HCT116 (cell line): ENCODE results near the gene SFXN5.

Experiments used
- CEBPB ChIP-seq: IDR thresholded peaks from 2 replicates; pipeline ENCODE4 v1.6.1; 2012; ENCODE audit warnings: low read depth
- ELF1 ChIP-seq: IDR thresholded peaks from 2 replicates; pipeline ENCODE4 v1.6.1; 2012; ENCODE audit warnings: low read depth, borderline replicate concordance
- EZH2 ChIP-seq: fragments of 200-600 bp; sonication (generic); IDR thresholded peaks from 2 replicates; pipeline ENCODE4 v1.6.1; 2017; ENCODE audit warnings: antibody characterized with exemption, mixed run types
- EZH2phosphoT487 ChIP-seq: fragments of 200-600 bp; IDR thresholded peaks from 2 replicates; pipeline ENCODE4 v1.6.1; 2018; ENCODE audit warnings: antibody characterized with exemption, borderline replicate concordance
- POLR2A ChIP-seq: IDR thresholded peaks from 2 replicates; pipeline ENCODE4 v1.7.0; 2011; ENCODE audit warnings: borderline replicate concordance; ENCODE audit not compliant: insufficient read depth, insufficient read length; ENCODE audit errors: extremely low read depth
- POLR2AphosphoS5 ChIP-seq: IDR thresholded peaks from 2 replicates; pipeline ENCODE4 v1.6.1; 2011; ENCODE audit warnings: mild to moderate bottlenecking, low read depth, low read length, moderate library complexity
- RAD21 ChIP-seq: IDR thresholded peaks from 2 replicates; pipeline ENCODE4 v1.6.1; 2012; ENCODE audit warnings: low read depth, mild to moderate bottlenecking
- TCF7L2 ChIP-seq: IDR thresholded peaks from 2 replicates; pipeline ENCODE4 v1.7.0; 2011; ENCODE audit warnings: borderline replicate concordance, inconsistent platforms; ENCODE audit not compliant: insufficient read depth, insufficient read length; ENCODE audit errors: extremely low read depth
- YY1 ChIP-seq: IDR thresholded peaks from 2 replicates; pipeline ENCODE4 v1.6.1; 2011; ENCODE audit warnings: low read length, low read depth, moderate library complexity, mild to moderate bottlenecking; ENCODE audit not compliant: insufficient replicate concordance; ENCODE audit errors: extremely low read depth
- TF ChIP-seq, protein P1 (sequence below): IDR thresholded peaks from 2 replicates; pipeline ENCODE4 v1.6.1; 2012
- TF ChIP-seq, protein P2 (sequence below), 3 experiments: fragments of 200-600 bp in 1 of 3; sonication (generic) in 1 of 3; IDR thresholded peaks in 2 of 3; conservative IDR thresholded peaks in 1 of 3; 2 replicates each; pipeline ENCODE4 v1.5.1; 2012 to 2017; ENCODE audit warnings: low read depth in 2 of 3, low read length in 2 of 3, antibody characterized with exemption in 1 of 3, borderline replicate concordance in 1 of 3, control low read depth in 1 of 3, mild to moderate bottlenecking in 1 of 3, mixed read lengths in 1 of 3, mixed run types in 1 of 3, moderate library complexity in 1 of 3; ENCODE audit not compliant: insufficient read depth in 1 of 3
- TF ChIP-seq, protein P3 (sequence below): IDR thresholded peaks from 2 replicates; pipeline ENCODE4 v1.6.1; 2012
- TF ChIP-seq, protein P4 (sequence below): IDR thresholded peaks from 2 replicates; pipeline ENCODE4 v1.6.1; 2012; ENCODE audit warnings: low read depth

DNA sequence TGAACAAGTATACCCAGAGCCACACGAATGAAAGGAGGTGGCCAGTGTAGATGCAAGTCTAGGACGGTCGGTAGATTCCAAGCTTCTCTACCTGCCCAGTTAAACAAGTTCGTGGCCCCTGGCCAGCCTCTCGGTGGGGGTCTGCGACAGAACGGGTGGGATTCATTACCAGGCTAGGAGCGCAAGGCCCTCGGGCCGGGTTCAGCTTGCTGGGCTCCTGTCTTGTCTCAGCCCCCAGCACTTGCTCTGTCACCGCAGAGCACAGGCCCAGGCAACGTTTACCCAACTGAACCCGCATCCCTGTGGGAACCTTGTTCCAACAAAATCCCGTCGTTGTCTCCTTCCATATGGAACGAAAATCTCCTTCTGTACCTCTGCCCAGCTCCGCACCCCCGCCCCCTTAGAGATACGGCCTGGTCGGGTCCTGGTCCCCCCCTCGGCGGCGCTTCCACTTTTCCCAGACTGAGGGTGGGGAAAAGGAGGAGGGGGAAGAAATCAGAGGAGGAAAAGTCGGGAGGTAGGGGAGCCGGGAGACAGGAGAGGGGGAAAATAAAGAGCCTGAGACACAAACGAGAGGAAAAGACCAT lies 156.1 kb downstream of the SFXN5 start:
- TF ChIP-seq, protein P1, sequence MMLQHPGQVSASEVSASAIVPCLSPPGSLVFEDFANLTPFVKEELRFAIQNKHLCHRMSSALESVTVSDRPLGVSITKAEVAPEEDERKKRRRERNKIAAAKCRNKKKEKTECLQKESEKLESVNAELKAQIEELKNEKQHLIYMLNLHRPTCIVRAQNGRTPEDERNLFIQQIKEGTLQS: no peak
- TF ChIP-seq, protein P2, sequence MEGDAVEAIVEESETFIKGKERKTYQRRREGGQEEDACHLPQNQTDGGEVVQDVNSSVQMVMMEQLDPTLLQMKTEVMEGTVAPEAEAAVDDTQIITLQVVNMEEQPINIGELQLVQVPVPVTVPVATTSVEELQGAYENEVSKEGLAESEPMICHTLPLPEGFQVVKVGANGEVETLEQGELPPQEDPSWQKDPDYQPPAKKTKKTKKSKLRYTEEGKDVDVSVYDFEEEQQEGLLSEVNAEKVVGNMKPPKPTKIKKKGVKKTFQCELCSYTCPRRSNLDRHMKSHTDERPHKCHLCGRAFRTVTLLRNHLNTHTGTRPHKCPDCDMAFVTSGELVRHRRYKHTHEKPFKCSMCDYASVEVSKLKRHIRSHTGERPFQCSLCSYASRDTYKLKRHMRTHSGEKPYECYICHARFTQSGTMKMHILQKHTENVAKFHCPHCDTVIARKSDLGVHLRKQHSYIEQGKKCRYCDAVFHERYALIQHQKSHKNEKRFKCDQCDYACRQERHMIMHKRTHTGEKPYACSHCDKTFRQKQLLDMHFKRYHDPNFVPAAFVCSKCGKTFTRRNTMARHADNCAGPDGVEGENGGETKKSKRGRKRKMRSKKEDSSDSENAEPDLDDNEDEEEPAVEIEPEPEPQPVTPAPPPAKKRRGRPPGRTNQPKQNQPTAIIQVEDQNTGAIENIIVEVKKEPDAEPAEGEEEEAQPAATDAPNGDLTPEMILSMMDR (IDR thresholded peaks at IDR 0.05 in 2 of 3, conservative IDR thresholded peaks at IDR 0.05 in 1 of 3; ENCODE audit: borderline replicate concordance in 1 of 3, insufficient read depth in 1 of 3, low read depth in 2 of 3, low read length in 2 of 3): no peak
- no peak for TF ChIP-seq EZH2phosphoT487
- no peak for TF ChIP-seq POLR2AphosphoS5
- no peak for TF ChIP-seq YY1
- TF ChIP-seq TCF7L2: no peak
- no peak for TF ChIP-seq RAD21
- TF ChIP-seq, protein P3, sequence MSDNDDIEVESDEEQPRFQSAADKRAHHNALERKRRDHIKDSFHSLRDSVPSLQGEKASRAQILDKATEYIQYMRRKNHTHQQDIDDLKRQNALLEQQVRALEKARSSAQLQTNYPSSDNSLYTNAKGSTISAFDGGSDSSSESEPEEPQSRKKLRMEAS: no peak
- TF ChIP-seq, protein P4, sequence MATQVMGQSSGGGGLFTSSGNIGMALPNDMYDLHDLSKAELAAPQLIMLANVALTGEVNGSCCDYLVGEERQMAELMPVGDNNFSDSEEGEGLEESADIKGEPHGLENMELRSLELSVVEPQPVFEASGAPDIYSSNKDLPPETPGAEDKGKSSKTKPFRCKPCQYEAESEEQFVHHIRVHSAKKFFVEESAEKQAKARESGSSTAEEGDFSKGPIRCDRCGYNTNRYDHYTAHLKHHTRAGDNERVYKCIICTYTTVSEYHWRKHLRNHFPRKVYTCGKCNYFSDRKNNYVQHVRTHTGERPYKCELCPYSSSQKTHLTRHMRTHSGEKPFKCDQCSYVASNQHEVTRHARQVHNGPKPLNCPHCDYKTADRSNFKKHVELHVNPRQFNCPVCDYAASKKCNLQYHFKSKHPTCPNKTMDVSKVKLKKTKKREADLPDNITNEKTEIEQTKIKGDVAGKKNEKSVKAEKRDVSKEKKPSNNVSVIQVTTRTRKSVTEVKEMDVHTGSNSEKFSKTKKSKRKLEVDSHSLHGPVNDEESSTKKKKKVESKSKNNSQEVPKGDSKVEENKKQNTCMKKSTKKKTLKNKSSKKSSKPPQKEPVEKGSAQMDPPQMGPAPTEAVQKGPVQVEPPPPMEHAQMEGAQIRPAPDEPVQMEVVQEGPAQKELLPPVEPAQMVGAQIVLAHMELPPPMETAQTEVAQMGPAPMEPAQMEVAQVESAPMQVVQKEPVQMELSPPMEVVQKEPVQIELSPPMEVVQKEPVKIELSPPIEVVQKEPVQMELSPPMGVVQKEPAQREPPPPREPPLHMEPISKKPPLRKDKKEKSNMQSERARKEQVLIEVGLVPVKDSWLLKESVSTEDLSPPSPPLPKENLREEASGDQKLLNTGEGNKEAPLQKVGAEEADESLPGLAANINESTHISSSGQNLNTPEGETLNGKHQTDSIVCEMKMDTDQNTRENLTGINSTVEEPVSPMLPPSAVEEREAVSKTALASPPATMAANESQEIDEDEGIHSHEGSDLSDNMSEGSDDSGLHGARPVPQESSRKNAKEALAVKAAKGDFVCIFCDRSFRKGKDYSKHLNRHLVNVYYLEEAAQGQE: no peak
- TF ChIP-seq POLR2A: no peak
- no peak for TF ChIP-seq CEBPB
- TF ChIP-seq ELF1: no peak
- TF ChIP-seq EZH2: no peak
